GM13977 (cell line): ENCODE measurements around the gene MARVELD1.

Experiments used
- DNase-seq: peaks from one replicate; pipeline ENCODE4 v3.0.0; 2012; ENCODE audit warnings: low spot score
- CTCF ChIP-seq: IDR thresholded peaks from 2 replicates; pipeline ENCODE4 v1.5.1; 2012; ENCODE audit warnings: mild to moderate bottlenecking, control low read depth; ENCODE audit not compliant: insufficient read depth; ENCODE audit errors: extremely low read depth, missing control alignments
- in situ Hi-C: fragments of 300-500 bp; cut with MboI; formaldehyde crosslinking; loops from one replicate; pipeline ENCODE4 v1.12.0; 2022; ENCODE audit warnings: low sequenced_read_pairs, low pct_unique_long_range_greater_than_20kb, mixed read lengths, inconsistent platforms; ENCODE audit not compliant: unreplicated experiment

The MARVELD1 gene

GRCh38 chr10:97713339-97713825 is at the start of gene MARVELD1:
TSS of gene MARVELD1 (plus strand) at chr10:97713730. CDS start at chr10:97713877, 147 bp downstream.
- in situ Hi-C loops: no loop called here
- no peak for DNase-seq
- no peak for TF ChIP-seq CTCF

- in situ Hi-C loops: no loop called here
- DNase-seq: no peak
- no peak for TF ChIP-seq CTCF
Measured at GRCh38 chr10:97664282-97664850, 49.2 kb upstream of the MARVELD1 start.

- TF ChIP-seq CTCF: no peak
- DNase-seq: no peak
- in situ Hi-C loops: no loop called here
Measured at GRCh38 chr10:97666992-97667391, 46.5 kb upstream of the MARVELD1 start.

GRCh38 chr10:97667463-97667862 is 46.1 kb upstream of the MARVELD1 start:
- TF ChIP-seq CTCF: no peak
- no peak for DNase-seq
- in situ Hi-C loops: no loop called here

GRCh38 chr10:97669571-97669970 is 44.0 kb upstream of the MARVELD1 start:
- no peak for TF ChIP-seq CTCF
- DNase-seq: no peak
- in situ Hi-C loops: no loop called here

- no peak for DNase-seq
- no peak for TF ChIP-seq CTCF
- in situ Hi-C loops: loop anchor here (10.0 kb wide), 1 partner anchor 51 kb away; no protein-coding TSS in a partner anchor
Measured at GRCh38 chr10:97673736-97674525, 39.6 kb upstream of the MARVELD1 start.
